BLaER1 treated with 17β-estradiol and CSF1 and Interleukin-3, amounts not matched to agents 10 nM and 100 nM (cell line): ENCODE data around the gene BACE2.

ENCODE experiments used
- H3K27ac ChIP-seq, 11 experiments: shearing (Covaris generic); formaldehyde crosslinking; 2 replicates each; pipeline ENCODE4 v1.8.1; 2022
- H3K27me3 ChIP-seq, 11 experiments: shearing (Covaris generic); formaldehyde crosslinking; 2 replicates each; pipeline ENCODE4 v1.8.1; 2022
- H3K36me3 ChIP-seq, 11 experiments: shearing (Covaris generic); formaldehyde crosslinking; 2 replicates each; pipeline ENCODE4 v1.8.1; 2022
- H3K4me1 ChIP-seq, 10 experiments: shearing (Covaris generic); formaldehyde crosslinking; 2 replicates each; pipeline ENCODE4 v1.8.1; 2022
- H3K4me2 ChIP-seq, 11 experiments: shearing (Covaris generic); formaldehyde crosslinking; 2 replicates each; pipeline ENCODE4 v1.8.1; 2022
- H3K4me3 ChIP-seq, 10 experiments: shearing (Covaris generic); formaldehyde crosslinking; 2 replicates each; pipeline ENCODE4 v1.8.1; 2022
- H3K9ac ChIP-seq, 11 experiments: shearing (Covaris generic); formaldehyde crosslinking; 2 replicates each; pipeline ENCODE4 v1.8.1; 2022
- H3K9me3 ChIP-seq, 11 experiments: shearing (Covaris generic); formaldehyde crosslinking; replicated peaks in 1 of 11; 2 replicates each; pipeline ENCODE4 v1.8.1; 2022
- H4K20me1 ChIP-seq, 11 experiments: shearing (Covaris generic); formaldehyde crosslinking; 2 replicates each; pipeline ENCODE4 v1.8.1; 2022
- Cebpa-rat ChIP-seq, 11 experiments: shearing (Covaris generic); IDR thresholded peaks; 2 replicates each; pipeline ENCODE4 v1.8.1; 2022

Gene BACE2

DNA sequence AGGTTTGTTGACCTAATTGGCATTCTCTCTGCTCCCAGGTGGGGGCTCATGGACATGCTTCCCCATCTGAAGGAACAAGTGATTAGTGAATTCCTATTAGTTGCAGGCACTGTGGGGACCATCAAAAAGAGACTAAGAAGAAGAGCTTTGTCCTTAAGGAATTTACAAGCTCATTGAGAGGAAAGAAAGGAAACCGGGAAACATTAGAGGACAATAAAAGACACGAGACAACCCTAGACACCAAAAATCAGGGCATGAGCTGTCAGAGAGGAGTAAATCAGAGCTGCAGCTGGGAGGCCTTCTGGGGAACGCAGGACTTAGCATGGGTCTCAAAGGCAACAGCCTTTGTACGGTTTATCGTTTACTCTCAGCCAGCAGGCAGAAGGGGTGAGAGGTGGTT lies 45.1 kb downstream of the BACE2 start:
- Histone ChIP-seq H3K9me3 (no peaks in the 10 kb centered on the region), H4K20me1 (no peaks in the 10 kb centered on the region), H3K36me3 (no peaks in the 10 kb centered on the region), H3K27me3 (no peaks in the 10 kb centered on the region), H3K4me2 (no peak overlapping the region), H3K27ac (no peak overlapping the region), H3K4me3 (no peak overlapping the region), H3K9ac (no peak overlapping the region), H3K4me1 (peaks cover 0 to 10% (median 5%) of the 10 kb centered on the region in 10 experiments; a peak in 10 of 20 replicates)
- no peak for TF ChIP-seq Cebpa-rat (IDR thresholded peaks at IDR 0.05)

DNA sequence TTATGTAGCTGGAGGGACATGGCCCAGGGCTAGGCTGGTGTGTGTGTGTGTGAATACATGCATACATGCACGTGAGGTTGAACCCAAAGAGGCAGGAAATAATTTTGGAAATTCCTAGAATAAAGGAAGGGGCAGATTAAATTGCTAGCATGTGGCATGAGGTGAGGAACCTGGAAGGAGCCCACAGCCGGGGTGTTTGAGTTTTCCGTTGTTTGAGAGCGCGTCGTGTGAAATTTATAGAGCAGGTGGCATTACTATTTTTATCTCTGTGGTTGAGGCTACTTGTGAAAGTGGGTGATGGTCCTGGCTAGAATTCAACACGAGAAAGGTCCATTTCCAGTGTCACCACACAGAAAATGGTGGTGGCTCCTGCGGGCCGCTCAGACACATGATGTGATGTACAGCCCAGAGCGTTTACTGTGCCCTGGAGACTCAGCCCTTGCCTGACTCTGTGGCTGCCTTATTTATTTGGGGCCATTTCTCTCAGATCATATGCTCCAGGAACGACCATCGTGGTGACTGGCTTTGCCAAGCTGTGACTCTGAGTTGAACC lies 48.0 kb downstream of the BACE2 start:
- H3K4me3 ChIP-seq, result no peak overlapping the region
- H4K20me1 ChIP-seq, result no peaks in the 10 kb centered on the region
- no peaks in the 10 kb centered on the region for H3K36me3 ChIP-seq
- H3K4me2 ChIP-seq, result peak overlapping the region in 6 of 11 experiments; percentile 18 to 57 (median 34); a peak in 6 of 22 replicates
- no peak overlapping the region for H3K27ac ChIP-seq
- peaks cover 0 to 10% (median 5%) of the 10 kb centered on the region in 10 experiments; a peak in 10 of 20 replicates for H3K4me1 ChIP-seq
- no peaks in the 10 kb centered on the region for H3K27me3 ChIP-seq
- H3K9ac ChIP-seq, result no peak overlapping the region
- no peaks in the 10 kb centered on the region for H3K9me3 ChIP-seq
- TF ChIP-seq Cebpa-rat (IDR thresholded peaks at IDR 0.05), result no peak

DNA sequence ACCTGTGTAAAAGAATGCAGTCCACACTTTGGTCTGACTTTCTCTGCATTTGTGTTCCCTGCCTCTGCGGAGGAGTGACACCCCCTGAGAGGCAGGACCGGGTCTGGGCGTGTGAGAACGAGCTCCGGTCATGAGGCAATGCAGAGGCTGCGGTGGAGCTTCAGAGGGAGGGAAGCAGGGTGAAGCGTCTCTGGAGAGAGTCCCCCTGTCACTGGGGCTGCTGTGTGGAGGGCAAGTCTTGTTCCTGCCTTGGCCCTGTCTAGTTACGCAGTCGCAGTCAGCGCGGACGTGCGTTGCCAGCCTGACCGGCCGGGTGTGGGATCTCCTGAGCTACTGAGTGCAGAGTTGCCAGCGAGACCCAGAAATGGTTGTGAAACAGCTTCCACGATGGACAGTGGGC lies 48.5 kb downstream of the BACE2 start:
- H3K4me3 ChIP-seq, result no peak overlapping the region

DNA sequence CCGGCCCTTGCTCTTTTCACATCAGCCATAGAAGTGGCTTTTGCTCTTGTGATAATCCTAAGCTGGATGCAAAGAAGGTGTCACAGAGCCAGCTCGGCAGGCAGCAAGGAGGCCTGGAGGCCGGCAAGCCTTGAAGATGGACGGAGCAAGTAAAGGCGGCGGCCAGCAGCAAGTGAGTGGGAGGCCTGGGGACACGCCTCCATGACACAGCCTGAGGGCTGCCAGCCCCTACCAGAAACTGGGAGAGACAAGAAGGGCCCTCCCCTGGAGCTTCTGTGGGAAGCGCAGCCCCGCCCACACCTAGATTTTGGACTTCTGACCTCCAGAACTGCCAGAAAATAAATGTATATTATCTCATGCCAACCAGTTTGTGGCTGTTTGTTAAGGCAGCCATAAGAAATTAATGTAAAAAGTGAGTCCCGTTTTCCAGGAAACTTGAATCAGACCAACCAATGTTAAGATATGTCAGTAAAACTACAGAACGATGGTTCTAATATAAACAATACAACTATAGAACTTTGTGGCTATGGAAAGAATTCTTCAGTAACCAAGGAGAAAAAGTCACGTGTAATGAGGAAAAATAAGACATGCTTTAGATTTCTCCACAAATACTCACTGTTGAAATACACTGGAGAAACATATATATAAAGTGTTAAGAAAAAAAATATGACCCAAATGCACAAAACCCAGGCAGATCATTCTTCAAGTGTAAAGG lies 49.9 kb downstream of the BACE2 start:
- no peaks in the 10 kb centered on the region for H3K36me3 ChIP-seq
- no peak overlapping the region for H3K4me2 ChIP-seq
- no peaks in the 10 kb centered on the region for H3K27me3 ChIP-seq
- H3K4me1 ChIP-seq, result peaks cover 0 to 10% (median 5%) of the 10 kb centered on the region in 10 experiments; a peak in 10 of 20 replicates
- no peak for TF ChIP-seq Cebpa-rat (IDR thresholded peaks at IDR 0.05)
- no peaks in the 10 kb centered on the region for H3K9me3 ChIP-seq
- no peak overlapping the region for H3K27ac ChIP-seq
- no peaks in the 10 kb centered on the region for H4K20me1 ChIP-seq
- H3K4me3 ChIP-seq, result no peak overlapping the region
- no peak overlapping the region for H3K9ac ChIP-seq

More for the DNA sequence above, 48.5 kb downstream of the BACE2 start:
- Histone ChIP-seq H3K4me1 (peaks cover 0 to 10% (median 5%) of the 10 kb centered on the region in 10 experiments; a peak in 10 of 20 replicates), H3K9ac (no peak overlapping the region), H4K20me1 (no peaks in the 10 kb centered on the region), H3K36me3 (no peaks in the 10 kb centered on the region), H3K27ac (no peak overlapping the region), H3K27me3 (no peaks in the 10 kb centered on the region), H3K9me3 (no peaks in the 10 kb centered on the region), H3K4me2 (peak overlapping the region in 2 of 11 experiments; percentile 35 to 46; a peak in 1 of 22 replicates)
- no peak for TF ChIP-seq Cebpa-rat (IDR thresholded peaks at IDR 0.05)

DNA sequence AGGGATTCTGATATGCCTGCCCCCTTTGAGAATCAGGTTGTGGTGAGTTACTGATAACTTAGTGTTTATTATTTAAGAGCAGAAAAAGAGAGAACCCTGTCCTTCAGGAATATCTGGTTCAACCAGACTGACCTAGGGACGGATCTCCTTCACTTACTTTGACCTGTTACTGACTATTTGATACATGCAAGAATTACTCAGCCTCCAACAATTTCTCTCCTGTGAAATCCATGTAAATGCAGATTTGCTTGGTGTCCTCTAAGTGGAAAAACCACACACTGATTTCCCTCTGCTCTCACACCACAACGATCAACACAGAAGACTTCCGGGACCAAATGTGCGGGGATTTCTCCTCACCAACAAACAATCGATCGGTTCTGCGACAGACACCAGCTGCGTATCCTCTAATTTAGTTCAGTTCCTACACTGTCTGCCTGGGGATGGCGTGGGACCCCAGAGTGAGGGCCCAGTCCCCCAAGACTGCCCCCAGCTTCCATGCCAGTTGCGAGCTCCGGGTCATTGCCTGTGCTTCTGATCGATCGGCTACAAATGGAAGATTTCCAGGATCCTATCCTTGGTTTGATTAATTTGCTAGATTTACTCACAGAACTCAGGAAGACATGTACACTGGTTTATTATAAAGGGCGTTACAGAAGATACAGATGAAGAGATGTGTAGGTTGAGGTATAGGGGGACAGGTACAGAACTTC lies 51.7 kb downstream of the BACE2 start:
- Histone ChIP-seq H3K4me1 (peaks cover 0 to 14% (median 5%) of the 10 kb centered on the region in 10 experiments; a peak in 11 of 20 replicates), H3K27me3 (no peaks in the 10 kb centered on the region), H3K4me2 (no peak overlapping the region), H3K9ac (no peak overlapping the region), H3K36me3 (no peaks in the 10 kb centered on the region), H3K27ac (no peak overlapping the region), H4K20me1 (no peaks in the 10 kb centered on the region), H3K9me3 (no peaks in the 10 kb centered on the region), H3K4me3 (no peak overlapping the region)
- TF ChIP-seq Cebpa-rat (IDR thresholded peaks at IDR 0.05), result no peak

DNA sequence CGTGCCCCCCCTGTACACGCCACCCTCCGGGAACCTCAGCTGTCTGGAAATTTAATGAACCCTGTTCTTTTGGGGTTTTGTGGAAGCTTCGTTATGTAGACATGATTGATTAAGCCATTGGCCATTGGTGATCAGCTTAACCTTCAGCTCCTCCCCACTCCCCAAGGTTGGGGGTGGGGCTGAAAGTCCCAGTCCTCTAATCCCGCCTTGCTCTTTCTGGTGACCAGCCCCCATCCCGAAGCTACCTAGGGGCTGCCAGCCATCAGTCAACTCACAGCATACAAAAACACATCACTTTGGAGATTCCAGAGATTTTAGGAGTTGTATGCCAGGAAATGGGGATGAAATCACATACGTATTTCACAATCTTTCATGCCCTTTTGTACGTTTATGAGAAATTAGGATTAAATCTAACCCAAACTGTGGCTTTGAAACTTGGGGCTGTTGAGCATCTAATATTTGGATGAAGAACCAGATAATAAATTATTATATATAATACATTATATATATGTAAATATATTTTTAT lies 52.3 kb downstream of the BACE2 start:
- Histone ChIP-seq H3K36me3 (no peaks in the 10 kb centered on the region), H3K4me2 (no peak overlapping the region), H4K20me1 (no peaks in the 10 kb centered on the region), H3K27me3 (no peaks in the 10 kb centered on the region), H3K9me3 (no peaks in the 10 kb centered on the region), H3K9ac (no peak overlapping the region), H3K4me3 (no peak overlapping the region), H3K27ac (no peak overlapping the region), H3K4me1 (peaks cover 0 to 15% (median 5%) of the 10 kb centered on the region in 10 experiments; a peak in 11 of 20 replicates)
- 0 out of 22 replicates have a peak, but pooled peaks of 1 of the 11 experiments have one; percentile 20 for TF ChIP-seq Cebpa-rat (IDR thresholded peaks at IDR 0.05)

DNA sequence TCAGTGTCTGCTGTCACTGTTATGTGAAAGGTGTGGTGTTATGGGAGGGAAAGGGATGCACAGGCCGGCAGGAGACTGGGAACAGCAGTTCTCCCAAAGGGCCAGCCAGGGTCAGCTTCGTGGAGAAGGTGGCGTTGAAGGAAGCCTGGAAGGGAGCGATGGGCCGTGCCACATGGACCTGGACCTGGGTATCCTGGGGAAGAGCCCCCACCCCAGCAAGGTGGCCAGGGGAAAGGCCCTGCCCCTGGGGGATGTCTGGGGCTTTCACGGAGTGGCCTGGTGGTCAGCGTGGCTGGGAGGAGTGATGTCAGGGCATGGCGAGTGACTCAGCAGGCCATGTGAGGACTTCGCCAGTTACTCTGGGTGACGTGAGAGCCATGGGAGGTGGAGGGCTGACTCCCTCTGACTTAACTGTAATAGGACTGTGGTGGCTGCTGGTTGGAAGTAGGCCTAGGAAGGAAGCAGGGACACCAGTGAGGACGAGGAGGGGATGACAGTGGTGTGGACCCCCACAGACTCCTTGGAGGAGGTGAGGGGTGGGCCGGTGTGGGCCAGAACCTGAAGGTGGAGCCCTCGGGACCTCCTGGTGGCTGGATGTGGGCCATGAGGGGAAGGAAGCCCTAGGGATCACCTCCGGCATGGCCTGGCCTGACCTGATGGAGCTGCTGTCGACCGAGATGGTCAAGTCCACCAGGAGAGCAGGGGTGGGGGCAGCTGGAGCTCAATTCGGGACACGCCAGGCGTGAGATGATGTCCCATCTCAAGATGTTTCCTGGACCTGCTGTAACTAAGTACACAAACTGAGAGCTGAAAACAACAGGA lies 54.5 kb downstream of the BACE2 start:
- no peaks in the 10 kb centered on the region for H3K9me3 ChIP-seq
- peaks cover 0 to 6% (median 0%) of the 10 kb centered on the region in 10 experiments; a peak in 3 of 20 replicates for H3K4me1 ChIP-seq
- H3K27ac ChIP-seq, result no peak overlapping the region
- H3K36me3 ChIP-seq, result no peaks in the 10 kb centered on the region
- no peak overlapping the region for H3K9ac ChIP-seq
- no peaks in the 10 kb centered on the region for H4K20me1 ChIP-seq
- H3K27me3 ChIP-seq, result no peaks in the 10 kb centered on the region
- no peak overlapping the region for H3K4me2 ChIP-seq
- TF ChIP-seq Cebpa-rat (IDR thresholded peaks at IDR 0.05), result no peak
- H3K4me3 ChIP-seq, result no peak overlapping the region

DNA sequence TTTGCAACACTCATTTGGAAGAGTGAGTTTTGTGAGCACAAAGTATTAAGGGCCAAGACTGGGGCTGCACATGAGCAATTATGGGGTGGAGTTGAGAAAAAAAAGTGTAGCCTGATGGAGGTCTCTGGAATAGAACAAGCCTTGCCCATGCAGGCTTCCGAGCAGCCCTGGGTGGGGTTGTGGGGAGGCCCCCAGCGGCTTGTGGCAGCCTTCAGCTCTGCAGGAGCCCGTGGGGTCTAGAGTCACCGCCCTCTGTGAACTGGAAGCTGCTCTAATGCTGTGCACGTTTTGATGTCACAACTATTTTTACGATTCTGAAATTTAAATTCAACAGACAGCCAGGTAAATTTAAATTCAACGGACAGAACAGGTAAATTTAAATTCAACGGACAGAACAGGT lies 58.9 kb downstream of the BACE2 start:
- no peak overlapping the region for H3K9ac ChIP-seq
- H4K20me1 ChIP-seq, result no peaks in the 10 kb centered on the region
- no peak overlapping the region for H3K27ac ChIP-seq
- H3K36me3 ChIP-seq, result no peaks in the 10 kb centered on the region
- H3K27me3 ChIP-seq, result no peaks in the 10 kb centered on the region
- peaks cover 0 to 6% (median 0%) of the 10 kb centered on the region in 10 experiments; a peak in 3 of 20 replicates for H3K4me1 ChIP-seq
- H3K9me3 ChIP-seq, result no peaks in the 10 kb centered on the region
- H3K4me2 ChIP-seq, result no peak overlapping the region
- H3K4me3 ChIP-seq, result no peak overlapping the region
- no peak for TF ChIP-seq Cebpa-rat (IDR thresholded peaks at IDR 0.05)
